HG03457 (cell line): ENCODE data around the gene TP63.

Source experiments
- ATAC-seq: cut with Tn5 transposase; IDR thresholded peaks from one replicate; pipeline ENCODE4 v1.9.1; 2021; ENCODE audit warnings: moderate number of reproducible peaks; ENCODE audit not compliant: unreplicated experiment

TP63 gene

GRCh38 chr3:189842681-189843602 lies 211.8 kb downstream of the TP63 start:
- no peak for ATAC-seq

- no peak for ATAC-seq
Observed at GRCh38 chr3:189845069-189845468, 213.9 kb downstream of the TP63 start.

DNA sequence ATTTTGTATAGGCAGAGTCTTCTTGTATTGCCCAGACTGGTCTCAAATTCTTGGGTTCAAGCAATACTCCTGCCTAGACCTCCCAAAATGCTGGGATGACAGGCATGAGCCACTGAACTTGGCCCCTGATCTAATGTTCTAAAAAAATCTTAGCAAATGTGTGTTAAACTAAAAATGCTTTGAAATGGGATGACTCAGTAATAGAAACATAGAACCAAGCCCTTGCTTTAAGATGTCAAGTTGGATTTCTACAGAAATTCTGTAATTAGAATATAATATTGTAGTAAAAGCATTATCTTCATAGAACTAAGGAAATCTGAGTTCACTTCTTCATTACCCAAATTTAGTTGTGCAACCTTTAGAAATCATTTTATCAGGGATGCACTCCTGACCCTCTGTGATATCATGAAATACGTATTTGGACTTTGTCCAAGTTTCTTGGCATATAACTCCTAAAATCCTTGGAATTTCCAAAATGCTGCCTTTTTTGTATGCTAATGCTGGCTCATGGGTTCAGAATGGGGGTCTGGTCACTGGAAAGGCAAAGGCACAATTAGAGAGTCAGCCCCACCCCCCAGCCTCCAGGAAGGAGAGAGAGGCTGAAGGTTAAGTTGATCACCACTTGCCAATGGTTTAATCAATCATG lies 217.3 kb downstream of the TP63 start:
- ATAC-seq: no peak

GRCh38 chr3:189849262-189849661 lies 218.1 kb downstream of the TP63 start:
- no peak for ATAC-seq

DNA sequence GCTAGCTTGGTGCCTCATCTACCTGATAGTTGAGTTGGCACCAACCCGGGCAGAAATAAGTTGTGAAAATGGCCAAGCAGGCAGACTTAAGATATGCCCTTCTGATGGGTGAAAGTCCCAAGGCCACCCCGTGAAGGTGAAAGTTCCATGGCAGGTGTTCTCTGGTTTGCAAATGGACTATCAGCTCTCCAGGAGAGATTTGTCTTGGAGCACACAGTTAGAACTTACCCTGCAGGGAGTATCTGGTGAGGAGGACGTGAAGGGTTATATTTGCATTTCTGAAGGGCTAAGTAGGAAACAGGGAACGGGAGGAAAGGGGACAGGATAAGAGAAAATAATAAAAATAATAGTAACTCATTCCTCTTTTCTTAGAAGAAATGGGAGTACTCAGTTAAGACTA lies 220.5 kb downstream of the TP63 start:
- no peak for ATAC-seq

DNA sequence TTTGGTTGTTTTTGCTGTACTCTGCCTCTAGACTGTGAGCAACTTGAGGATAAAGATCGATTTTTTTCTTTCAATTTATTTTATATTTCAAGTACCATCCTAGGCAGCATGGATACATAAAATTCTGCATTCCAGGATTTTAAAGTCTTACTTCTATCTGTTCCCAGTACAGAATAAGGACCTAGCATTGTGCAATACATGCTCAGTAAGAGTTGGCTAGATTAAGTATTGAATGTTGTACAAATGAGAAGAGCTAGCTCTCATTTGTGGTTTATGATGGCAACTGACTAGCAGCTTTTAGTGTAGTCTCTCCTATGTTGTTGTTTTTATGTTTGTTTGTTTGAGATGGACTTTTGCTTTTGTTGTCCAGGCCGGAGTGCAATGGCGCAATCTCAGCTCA lies 222.7 kb downstream of the TP63 start:
- no peak for ATAC-seq

DNA sequence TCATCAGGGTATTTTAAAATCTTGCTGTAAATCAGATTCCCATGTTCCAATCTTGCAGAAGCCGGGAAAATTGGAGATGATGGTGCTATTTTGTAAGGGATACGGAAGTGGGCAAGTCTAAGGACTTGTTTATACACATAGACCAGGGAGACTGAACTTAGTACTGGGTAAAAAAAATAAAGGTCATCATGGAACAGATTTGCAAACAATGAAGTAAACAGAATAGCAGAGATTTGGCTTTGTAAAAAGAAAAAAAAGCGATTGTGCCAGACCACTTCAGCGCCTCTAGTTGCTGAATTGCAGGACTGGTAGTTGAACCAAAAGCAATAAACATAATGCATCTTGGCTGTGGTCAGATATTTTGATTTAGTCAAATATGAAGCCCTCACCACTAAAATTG lies 229.1 kb downstream of the TP63 start:
- no peak for ATAC-seq

- ATAC-seq: no peak
Observed at GRCh38 chr3:189862385-189862998, 231.3 kb downstream of the TP63 start.

GRCh38 chr3:189863031-189863430 lies 231.8 kb downstream of the TP63 start:
- ATAC-seq: no peak

GRCh38 chr3:189868061-189868460 lies 236.9 kb downstream of the TP63 start:
- no peak for ATAC-seq

DNA sequence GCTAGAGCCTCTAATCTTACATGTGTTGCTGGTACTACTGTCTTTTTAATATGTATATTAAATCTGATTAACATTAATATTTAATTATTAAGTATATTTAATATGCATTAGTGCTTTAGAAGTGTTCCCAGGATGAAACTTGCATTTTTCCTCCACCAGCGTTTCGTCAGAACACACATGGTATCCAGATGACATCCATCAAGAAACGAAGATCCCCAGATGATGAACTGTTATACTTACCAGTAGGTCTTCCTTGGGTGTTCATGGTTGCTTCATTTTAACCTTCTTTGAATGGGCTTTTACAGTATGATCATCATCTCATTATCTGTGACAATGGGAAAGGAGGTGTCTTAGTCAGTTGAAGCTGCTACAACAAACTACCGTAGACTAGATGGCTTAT lies 238.0 kb downstream of the TP63 start:
- no peak for ATAC-seq

- no peak for ATAC-seq
Observed at GRCh38 chr3:189871418-189871817, 240.2 kb downstream of the TP63 start.

- ATAC-seq: no peak
Observed at GRCh38 chr3:189883113-189883753, 252.0 kb downstream of the TP63 start.

DNA sequence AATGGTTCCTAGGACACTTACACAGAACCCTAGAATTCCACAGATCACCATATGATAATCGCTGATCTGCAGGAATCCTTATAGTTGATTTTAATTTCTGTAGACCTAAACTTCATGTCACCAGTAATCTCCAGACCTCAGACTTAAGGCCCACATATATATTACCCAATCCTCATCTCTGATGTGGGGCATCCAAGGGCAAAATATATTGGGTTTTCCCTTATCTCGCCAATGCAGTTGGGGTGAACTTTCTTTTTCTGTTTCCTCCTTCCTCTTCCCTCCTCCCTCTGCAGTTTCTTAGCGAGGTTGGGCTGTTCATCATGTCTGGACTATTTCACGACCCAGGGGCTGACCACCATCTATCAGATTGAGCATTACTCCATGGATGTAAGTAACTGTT lies 259.3 kb downstream of the TP63 start:
- no peak for ATAC-seq

DNA sequence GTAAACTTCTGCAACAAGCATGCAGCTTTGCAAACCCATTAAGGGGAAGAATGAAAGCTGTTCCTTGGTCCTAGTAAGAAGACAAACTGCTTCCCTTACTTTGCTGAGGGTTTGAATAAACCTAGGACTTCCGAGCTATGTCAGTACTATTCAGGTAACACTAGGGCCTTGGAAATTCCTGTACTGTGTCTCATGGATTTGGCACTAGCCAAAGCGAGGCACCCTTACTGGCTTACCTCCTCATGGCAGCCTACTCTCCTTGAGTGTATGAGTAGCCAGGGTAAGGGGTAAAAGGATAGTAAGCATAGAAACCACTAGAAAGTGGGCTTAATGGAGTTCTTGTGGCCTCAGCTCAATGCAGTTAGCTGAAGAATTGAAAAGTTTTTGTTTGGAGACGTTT lies 265.3 kb downstream of the TP63 start:
- ATAC-seq: no peak

DNA sequence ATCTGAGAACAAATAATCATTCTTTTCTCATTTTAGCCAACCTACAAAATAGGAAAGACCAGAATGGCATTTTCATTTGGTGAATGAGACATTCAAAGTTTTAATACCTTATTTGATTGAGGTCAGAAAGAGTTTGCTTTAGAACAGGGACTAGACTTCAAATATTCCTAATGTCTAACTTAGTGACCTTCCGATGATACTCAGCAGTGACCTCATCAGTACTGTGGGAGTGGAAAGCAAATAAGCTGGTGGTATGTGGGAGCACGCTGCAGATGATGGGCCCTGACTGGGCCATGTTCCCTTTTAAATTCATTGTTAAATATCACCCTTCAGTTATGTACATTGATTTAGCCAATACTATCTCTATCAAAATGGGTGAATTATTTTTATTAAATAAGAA lies 266.2 kb downstream of the TP63 start:
- no peak for ATAC-seq

GRCh38 chr3:189898559-189899153 lies 267.5 kb downstream of the TP63 start:
- ATAC-seq: no peak

- no peak for ATAC-seq
Observed at GRCh38 chr3:189899186-189899585, 268.0 kb downstream of the TP63 start.

DNA sequence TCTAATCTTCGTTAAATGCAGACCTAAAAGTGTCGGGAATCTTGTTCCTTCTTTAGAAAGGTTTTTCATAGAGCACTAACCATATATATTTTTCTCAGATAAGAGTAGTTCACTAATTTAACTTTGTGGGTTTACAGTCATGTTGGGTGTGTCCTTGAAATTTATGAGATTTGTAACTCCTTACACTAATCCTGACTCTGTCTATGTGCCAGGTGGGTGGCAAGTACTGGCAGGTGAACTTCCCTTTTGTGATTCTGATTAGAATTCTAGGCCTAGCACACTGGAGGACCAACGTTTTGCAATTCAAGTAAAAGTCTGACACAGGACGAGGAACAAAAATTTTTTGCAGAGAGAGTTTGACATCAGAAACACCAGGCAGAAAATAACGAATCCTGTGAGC lies 269.4 kb downstream of the TP63 start:
- no peak for ATAC-seq

DNA sequence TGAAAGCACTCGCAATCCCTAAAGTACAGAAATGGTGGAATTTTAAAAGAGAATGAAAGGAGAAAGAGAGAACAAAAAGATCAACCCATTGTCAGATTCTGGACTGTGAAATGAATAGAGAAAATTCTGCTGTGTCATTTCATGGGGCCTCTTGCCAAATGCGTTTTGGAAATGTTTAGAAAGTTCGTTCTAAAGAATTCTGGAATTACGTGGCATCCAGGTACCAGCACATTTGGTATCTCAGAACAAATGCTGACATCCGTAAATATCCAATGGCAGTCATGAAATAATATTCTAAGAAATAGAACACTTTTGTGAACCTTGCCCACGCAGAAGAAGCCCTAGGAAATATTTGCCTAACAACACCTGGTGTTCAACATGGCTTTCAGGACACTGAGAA lies 270.3 kb downstream of the TP63 start:
- ATAC-seq: no peak
